Aorta (tissue), 5 donors: ENCODE results near the gene ENC1. TPM values are rescaled to one million over a fixed set of nuclear protein-coding genes. Genes with fewer than 3 reads are reported as not detected.
"Not testable (repeated sequence)": the region's sequence is repeated elsewhere in the genome, so short reads cannot be mapped to it uniquely, and the experiment has no call there.

Source experiments
- ATAC-seq: fragments of 200-7000 bp; cut with Tn5 transposase; one replicate; pipeline ENCODE4 v1.9.1; 2022; ENCODE audit warnings: moderate library complexity; ENCODE audit not compliant: low FRiP score
- DNase-seq, 2 donors: peaks; one replicate each; pipeline ENCODE4 v3.0.0-alpha.2; 2020
- H3K27ac ChIP-seq, 2 donors: one replicate each; pipeline ENCODE4 v1.5.1; 2013; ENCODE audit warnings: low read length in 2 of 2, mild to moderate bottlenecking in 2 of 2, moderate library complexity in 2 of 2, control low read depth in 1 of 2, inconsistent platforms in 1 of 2, low read depth in 1 of 2
- H3K27me3 ChIP-seq, 2 donors: one replicate each; pipeline ENCODE4 v1.6.1; 2013; ENCODE audit warnings: control low read depth in 1 of 2, low read length in 1 of 2, mild to moderate bottlenecking in 1 of 2, moderate library complexity in 1 of 2; ENCODE audit not compliant: insufficient read depth in 2 of 2, control insufficient read depth in 1 of 2
- H3K36me3 ChIP-seq, 2 donors: one replicate each; pipeline ENCODE4 v1.6.1; 2013; ENCODE audit warnings: control low read depth in 1 of 2, low read length in 1 of 2, mild to moderate bottlenecking in 1 of 2; ENCODE audit not compliant: insufficient read depth in 2 of 2, control insufficient read depth in 1 of 2
- H3K4me1 ChIP-seq, 2 donors: one replicate each; pipeline ENCODE4 v1.6.1; 2013; ENCODE audit warnings: low read length in 2 of 2, control low read depth in 1 of 2, mild to moderate bottlenecking in 1 of 2, moderate library complexity in 1 of 2; ENCODE audit not compliant: insufficient read depth in 2 of 2, control insufficient read depth in 1 of 2
- H3K4me3 ChIP-seq, 2 donors: one replicate each; pipeline ENCODE4 v1.5.1; 2013; ENCODE audit warnings: low read length in 2 of 2, control low read depth in 1 of 2, mild to moderate bottlenecking in 1 of 2
- H3K9me3 ChIP-seq: one replicate; pipeline ENCODE4 v1.6.1; 2013; ENCODE audit warnings: mild to moderate bottlenecking, low read length; ENCODE audit not compliant: control insufficient read depth
- WGBS, 2 donors: extraction: QIAGEN DNeasy Blood & Tissue Kit; methylation state at CpG; one replicate each; pipeline ENCODE4 v1.1.7; 2013; 5-methylcytosine and 5-hydroxymethylcytosine counted together
- intact Hi-C, 2 donors: fragments of 100-400 bp; cut with DNase I; formaldehyde crosslinking; loops; one replicate each; pipeline versions ENCODE4 v1.14.2 to v1.15.0; 2022
- long read RNA-seq, 2 donors: library from polyadenylated mRNA; unstranded; transcript quantifications; one replicate each; pipeline ENCODE4 v2.0.0, GENCODE V29; 2020 to 2021
- polyA plus RNA-seq, 2 donors: library from polyadenylated mRNA; stranded (reverse); fragments of 200-250 nt; gene quantifications; one replicate each; pipeline ENCODE4 v1.2.3, GENCODE V29; 2013
- total RNA-seq, 2 donors: library from RNA; stranded (reverse); fragmentation: NEBNext Ultra II Directional; extraction: Animal tissue kit (Norgen Biotek cat#: 25700); gene quantifications; one replicate each; pipeline ENCODE4 v1.2.1, GENCODE V29; 2021
- donor health status: healthy with polysubstance abuse.
- donor health status: Bipolar disorder and iron deficiency.
- donor health status: DM: no; HTN: no; CAD: no.
- donor health status: DM: no; HTN: no; CAD: no.
- donor health status: DM: yes; HTN: yes; CAD: no.

The ENC1 gene
- total RNA-seq (10 to 100 TPM in 1 of 2 donors, 1 to 10 TPM in 1; 4.8 to 10.6 TPM), polyA plus RNA-seq (1 to 10 TPM; 2.1 to 2.8 TPM)
- long read RNA-seq, donor 1, full-length matches to known transcripts = 20 of 26 reads
- long read RNA-seq, donor 1, partial matches to known transcripts = 3 of 26 reads
- long read RNA-seq, donor 1, other reads (novel, unspliced or antisense) = 3 of 26 reads
- long read RNA-seq, donor 2, full-length matches to known transcripts = 1 of 2 reads
- long read RNA-seq, donor 2, partial matches to known transcripts = 1 of 2 reads
- long read RNA-seq, donor 2, other reads (novel, unspliced or antisense) = 0 of 2 reads

- Histone ChIP-seq H3K27ac (no peak within 1 kb of the TSS), H3K27me3 (no peaks in the 10 kb centered on the region), H3K36me3 (no peaks in the 10 kb centered on the region), H3K4me3 (peak within 1 kb of the TSS; percentile 30 to 54), H3K9me3 (no peaks in the 10 kb centered on the region), H3K4me1 (no peaks in the 10 kb centered on the region)
- ATAC-seq = peak; percentile 94
- intact Hi-C loops = loop anchor here in 1 of 2 donors (5.0 to 10.0 kb wide), 3 partner anchors 323 to 656 kb away; no protein-coding TSS in a partner anchor
- DNase-seq = peak; percentile 92 to 95
- WGBS, 2 donors = 0 to 1% methylated on average over 49 to 59 of the region's 59 CpGs
These were observed at the start of gene ENC1 for GRCh38 chr5:74640450-74640953. TSS of gene ENC1 (minus strand) at chr5:74640728. CDS start at chr5:74636485, 4,243 bp downstream.

GRCh38 chr5:74686962-74687751 is 46.6 kb upstream of the ENC1 start:
- Histone ChIP-seq H3K4me3 (no peak overlapping the region), H3K36me3 (peaks cover 3 to 7% of the 10 kb centered on the region in 2 donors), H3K27me3 (no peaks in the 10 kb centered on the region), H3K9me3 (no peaks in the 10 kb centered on the region), H3K4me1 (peaks cover 0 to 4% of the 10 kb centered on the region in 2 donors), H3K27ac (peak overlapping the region in 1 of 2 donors; percentile 6)
- 70 to 72% methylated on average over 5 of the region's 5 CpGs for WGBS, 2 donors
- no peak for ATAC-seq
- no peak for DNase-seq
- intact Hi-C loops = no loop called here

- intact Hi-C loops = loop anchor here in 1 of 2 donors (2.0 kb wide), 1 partner anchor 81 kb away; the partner anchor contains the start of genes GFM2 and NSA2
- H3K4me3 ChIP-seq = peak overlapping the region; percentile 53 to 78
- H3K27me3 ChIP-seq = no peaks in the 10 kb centered on the region
- DNase-seq (peak in 1 of 2 donors; percentile 50), ATAC-seq (no peak)
- H3K27ac ChIP-seq = peak overlapping the region in 1 of 2 donors; percentile 50
- no peaks in the 10 kb centered on the region for H3K9me3 ChIP-seq
- H3K4me1 ChIP-seq = peaks cover 0 to 4% of the 10 kb centered on the region in 2 donors
- 27 to 34% methylated on average over 10 of the region's 10 CpGs for WGBS, 2 donors
- peaks cover 1 to 3% of the 10 kb centered on the region in 2 donors for H3K36me3 ChIP-seq
These were observed 45.6 kb upstream of the ENC1 start for GRCh38 chr5:74685979-74686631.

GRCh38 chr5:74684900-74685851 is 44.6 kb upstream of the ENC1 start, which contains the start of gene HEXB:
TSS of gene HEXB (plus strand) at chr5:74685233. CDS start at chr5:74685261, 28 bp downstream.
- Histone ChIP-seq H3K9me3 (no peaks in the 10 kb centered on the region), H3K4me3 (peak within 1 kb of the TSS; percentile 53 to 78), H3K36me3 (peaks cover 1 to 3% of the 10 kb centered on the region in 2 donors), H3K27ac (peak within 1 kb of the TSS in 1 of 2 donors; percentile 50), H3K4me1 (peaks cover 0 to 4% of the 10 kb centered on the region in 2 donors), H3K27me3 (no peaks in the 10 kb centered on the region)
- 3 to 4% methylated on average over 67 to 78 of the region's 78 CpGs for WGBS, 2 donors
- intact Hi-C loops = loop anchor here in 1 of 2 donors (2.0 kb wide), 1 partner anchor 82 kb away; the partner anchor contains the start of genes GFM2 and NSA2
- DNase-seq (peak; percentile 96 to 97), ATAC-seq (peak; percentile 97)

- Histone ChIP-seq H3K4me3 (no peak overlapping the region), H3K27ac (no peak overlapping the region), H3K27me3 (no peaks in the 10 kb centered on the region), H3K36me3 (no peaks in the 10 kb centered on the region), H3K4me1 (no peaks in the 10 kb centered on the region), H3K9me3 (no peaks in the 10 kb centered on the region)
- WGBS, 2 donors = 74 to 76% methylated on average over 4 of the region's 4 CpGs
- DNase-seq (no peak), ATAC-seq (no peak)
- intact Hi-C loops = no loop called here
These were observed 39.4 kb upstream of the ENC1 start for GRCh38 chr5:74679966-74680365.

- WGBS, 2 donors = 92% methylated on average over 3 of the region's 3 CpGs
- H3K36me3 ChIP-seq, H3K27ac ChIP-seq, intact Hi-C loops, DNase-seq, ATAC-seq, H3K9me3 ChIP-seq, H3K27me3 ChIP-seq, H3K4me1 ChIP-seq, H3K4me3 ChIP-seq: not testable (repeated sequence)
These were observed 38.8 kb upstream of the ENC1 start for GRCh38 chr5:74679300-74679699.

- intact Hi-C loops, H3K4me3 ChIP-seq, ATAC-seq, H3K9me3 ChIP-seq, H3K4me1 ChIP-seq, H3K27ac ChIP-seq, H3K36me3 ChIP-seq, DNase-seq, H3K27me3 ChIP-seq: not testable (repeated sequence)
- 95 to 96% methylated on average over 3 of the region's 3 CpGs for WGBS, 2 donors
These were observed 37.6 kb upstream of the ENC1 start for GRCh38 chr5:74678123-74678522.
